RWPE1 (cell line): ENCODE measurements around the gene ZNF26.

Experiments
- CTCF ChIA-PET: fragments of 350-600 bp; sonication (Branson Sonifier 250); formaldehyde crosslinking; extraction: SDS; loops from one replicate; lab custom pipeline; 2021; lab: Yijun Ruan, JAX
- POLR2A ChIA-PET: fragments of 400-600 bp; formaldehyde crosslinking; extraction: SDS; loops from one replicate; lab custom pipeline; 2020; ENCODE audit warnings: antibody characterized with exemption; ENCODE audit not compliant: low non-redundant PET; lab: Yijun Ruan, JAX
- DNase-seq: peaks from one replicate; pipeline ENCODE4 v3.0.0; 2012; ENCODE audit warnings: low spot score
- H3K27ac ChIP-seq: fragments of 450-650 bp; 2 replicates; pipeline ENCODE4 v1.5.1; 2017
- CTCF ChIP-seq: fragments of 450-650 bp; conservative IDR thresholded peaks from 2 replicates; pipeline ENCODE4 v1.5.1; 2017; ENCODE audit warnings: low read depth, mild to moderate bottlenecking

Gene ZNF26

GRCh38 chr12:132942611-132943010 lies 43.6 kb upstream of the ZNF26 start:
- no peak for TF ChIP-seq CTCF
- ChIA-PET CTCF (no interaction called here), POLR2A (no interaction called here)
- DNase-seq: no peak
- no peak overlapping the region for H3K27ac ChIP-seq

DNA sequence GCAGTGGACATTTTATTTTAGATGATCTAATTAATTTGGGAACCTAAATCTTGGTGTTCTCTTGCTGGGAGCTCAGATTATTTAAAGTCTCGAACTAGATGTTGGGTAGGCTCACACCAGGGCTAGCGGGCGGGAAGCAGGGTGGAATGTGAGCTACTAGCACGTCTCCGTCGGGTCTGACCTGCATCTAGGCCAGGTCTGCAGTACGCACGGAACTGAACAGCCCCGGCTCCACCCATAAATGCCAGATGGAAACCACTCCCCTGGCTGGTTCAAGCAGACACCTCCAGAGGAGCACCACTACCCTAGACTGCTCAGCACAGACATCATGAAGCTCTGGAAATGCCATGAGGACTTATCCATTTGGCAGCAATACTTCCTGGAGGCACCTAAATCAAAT lies 40.4 kb upstream of the ZNF26 start:
- ChIA-PET POLR2A (no interaction called here), CTCF (no interaction called here)
- no peak overlapping the region for H3K27ac ChIP-seq
- DNase-seq: no peak
- TF ChIP-seq CTCF: no peak

DNA sequence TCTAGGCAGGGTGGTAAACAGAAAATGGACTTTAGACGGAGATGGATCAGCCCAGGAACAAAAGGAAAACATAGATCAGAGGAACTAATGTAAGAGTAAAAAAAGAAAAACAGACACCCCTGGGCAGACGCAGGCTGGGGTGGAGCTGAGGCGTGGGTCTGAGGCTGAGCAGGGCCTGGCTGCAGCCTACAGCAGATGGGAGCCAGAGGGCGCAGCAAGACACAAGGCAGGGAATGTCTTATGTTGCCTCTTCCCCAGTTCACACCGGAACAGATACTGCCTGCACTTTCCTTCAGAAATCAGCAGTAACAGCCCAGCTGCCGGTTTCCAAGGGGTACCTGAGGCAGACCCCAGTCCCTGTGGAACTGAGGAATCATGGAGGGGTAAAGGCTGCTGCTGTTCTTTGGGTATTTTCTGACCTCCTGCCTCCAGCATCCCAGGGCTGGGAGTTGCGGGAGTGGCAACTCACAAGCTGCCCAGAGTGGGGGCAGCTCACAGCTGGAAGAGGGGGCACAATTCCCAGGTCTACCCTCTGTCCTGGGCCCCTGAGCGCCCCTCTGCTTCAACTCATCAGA lies 39.8 kb upstream of the ZNF26 start:
- no peak for DNase-seq
- ChIA-PET CTCF (no interaction called here), POLR2A (no interaction called here)
- H3K27ac ChIP-seq: no peak overlapping the region
- no peak for TF ChIP-seq CTCF

DNA sequence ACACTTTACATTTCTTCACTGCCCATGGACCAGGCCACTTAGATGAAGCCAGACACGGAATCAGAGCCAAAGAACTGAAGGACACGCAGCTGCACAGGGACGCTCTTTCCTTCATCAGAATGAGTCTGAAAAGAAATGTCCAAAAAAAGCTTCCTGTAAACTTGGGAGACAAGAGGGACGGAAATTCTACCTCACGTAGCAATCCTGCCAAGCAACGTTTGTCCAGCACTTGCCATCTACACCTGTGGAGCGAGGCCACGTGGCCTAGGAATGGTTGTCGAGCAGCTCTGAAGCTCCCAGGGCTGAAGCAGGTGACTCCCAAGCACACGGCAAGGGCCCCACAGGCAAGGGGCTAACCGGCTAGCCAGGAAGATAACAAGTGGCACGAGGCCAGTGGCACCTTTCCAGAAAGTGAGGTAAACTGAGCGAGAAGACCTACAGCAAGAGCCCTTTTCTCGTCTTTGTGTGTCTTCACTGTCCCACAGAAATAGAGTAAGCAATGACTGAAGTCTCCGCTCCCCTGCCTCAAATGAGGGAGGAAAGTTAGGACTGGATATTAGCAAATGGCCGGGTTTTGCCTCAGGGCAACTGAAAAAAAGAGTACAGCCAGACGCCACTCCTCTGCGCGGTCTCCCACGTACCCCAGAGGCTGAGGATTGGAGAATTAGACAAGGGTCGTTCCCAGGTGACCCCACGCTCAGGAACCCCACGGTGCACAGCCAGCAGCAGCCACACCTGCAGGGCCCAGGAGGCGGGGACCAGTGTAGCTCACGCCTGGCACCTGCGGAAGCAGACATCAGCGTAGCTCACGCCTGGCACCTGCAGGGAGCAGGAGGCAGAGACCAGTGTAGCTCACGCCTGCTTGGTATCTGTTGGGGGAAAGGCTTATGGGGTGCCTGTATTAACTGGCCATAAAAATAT lies 37.8 kb upstream of the ZNF26 start:
- no peak for DNase-seq
- H3K27ac ChIP-seq: no peak overlapping the region
- POLR2A ChIA-PET: no interaction called here
- CTCF ChIA-PET: no interaction called here
- no peak for TF ChIP-seq CTCF

GRCh38 chr12:132949936-132950837 lies 36.0 kb upstream of the ZNF26 start:
- ChIA-PET CTCF (no interaction called here), POLR2A (no interaction called here)
- DNase-seq: no peak
- no peak for TF ChIP-seq CTCF
- H3K27ac ChIP-seq: no peak overlapping the region

DNA sequence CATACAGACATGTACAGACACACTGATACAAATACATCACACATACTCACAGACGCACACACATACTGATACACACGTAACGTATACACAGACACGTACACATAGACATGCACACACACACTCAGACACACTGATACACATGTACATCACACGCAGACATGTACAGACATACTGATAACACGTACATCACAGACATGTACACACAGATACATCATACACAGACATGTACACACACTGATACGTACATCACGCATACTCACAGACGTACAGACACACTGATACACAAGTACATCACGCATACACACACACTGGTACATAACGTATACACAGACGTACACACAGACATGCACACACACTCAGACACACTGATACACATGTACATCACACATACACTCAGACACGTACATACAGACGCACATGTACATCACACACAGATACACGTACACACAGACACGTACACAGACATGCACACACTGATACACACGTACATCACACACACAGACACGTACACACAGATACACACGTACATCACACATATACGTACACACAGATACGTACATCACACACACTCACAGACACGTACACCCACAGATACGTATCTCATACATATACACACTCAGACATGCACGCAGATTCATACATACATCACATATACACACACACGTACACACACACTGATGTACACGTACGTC lies 35.2 kb upstream of the ZNF26 start:
- ChIA-PET POLR2A (no interaction called here), CTCF (no interaction called here)
- no peak overlapping the region for H3K27ac ChIP-seq
- TF ChIP-seq CTCF: no peak
- no peak for DNase-seq
